ENCODE results near the gene STX5. TPM values are rescaled to one million over a fixed set of nuclear protein-coding genes. Genes with fewer than 3 reads are reported as not detected.
"Not testable (repeated sequence)": the region's sequence is repeated elsewhere in the genome, so short reads cannot be mapped to it uniquely, and the experiment has no call there.

The STX5 gene
- total RNA-seq, 1 donor from 2014 or later = 41.9 TPM

- intact Hi-C loops (cut with micrococcal nuclease) = loop anchor here (1.0 to 10.0 kb wide), 3 partner anchors 10 to 297 kb away; partner anchors contain the start of genes LBHD1 and UQCC3
- peak overlapping the region; percentile 57 for H3K27ac Mint-ChIP-seq
Observed at GRCh38 chr11:62851807-62852522, 20.1 kb upstream of the STX5 start.

GRCh38 chr11:62850911-62851806 lies 19.3 kb upstream of the STX5 start:
- no peaks in the 10 kb centered on the region for H3K9me3 Mint-ChIP-seq
- H3K4me1 Mint-ChIP-seq (ENCODE audit: low read depth) = peaks cover 23% of the 10 kb centered on the region
- no peaks in the 10 kb centered on the region for H3K27me3 Mint-ChIP-seq (ENCODE audit: low read depth)
- H3K4me3 Mint-ChIP-seq (ENCODE audit: low read depth) = peak overlapping the region; percentile 38
- H3K27ac Mint-ChIP-seq = peak overlapping the region; percentile 57
- DNase-seq (ENCODE audit: low spot score) = no peak
- peaks cover 47% of the 10 kb centered on the region for H3K36me3 Mint-ChIP-seq (ENCODE audit: low read depth)
- intact Hi-C loops (cut with micrococcal nuclease) = loop anchor here (1.0 to 10.0 kb wide), 3 partner anchors 9 to 296 kb away; partner anchors contain the start of genes LBHD1 and UQCC3

More at GRCh38 chr11:62851807-62852522, 20.1 kb upstream of the STX5 start:
- peak overlapping the region; percentile 38 for H3K4me3 Mint-ChIP-seq (ENCODE audit: low read depth)
- peaks cover 23% of the 10 kb centered on the region for H3K4me1 Mint-ChIP-seq (ENCODE audit: low read depth)
- H3K9me3 Mint-ChIP-seq = no peaks in the 10 kb centered on the region
- no peaks in the 10 kb centered on the region for H3K27me3 Mint-ChIP-seq (ENCODE audit: low read depth)
- no peak for DNase-seq (ENCODE audit: low spot score)
- peaks cover 47% of the 10 kb centered on the region for H3K36me3 Mint-ChIP-seq (ENCODE audit: low read depth)

GRCh38 chr11:62847767-62848314 lies 16.0 kb upstream of the STX5 start:
- Mint-ChIP-seq H3K4me3 (ENCODE audit: low read depth) (no peak overlapping the region), H3K27me3 (ENCODE audit: low read depth) (no peaks in the 10 kb centered on the region), H3K27ac (no peak overlapping the region), H3K36me3 (ENCODE audit: low read depth) (peaks cover 17% of the 10 kb centered on the region), H3K4me1 (ENCODE audit: low read depth) (peaks cover 9% of the 10 kb centered on the region), H3K9me3 (no peaks in the 10 kb centered on the region)
- intact Hi-C loops (cut with micrococcal nuclease) = no loop called here
- no peak for DNase-seq (ENCODE audit: low spot score)

GRCh38 chr11:62846177-62846576 lies 14.3 kb upstream of the STX5 start:
- H3K4me1 Mint-ChIP-seq (ENCODE audit: low read depth) = no peaks in the 10 kb centered on the region
- H3K4me3 Mint-ChIP-seq (ENCODE audit: low read depth) = no peak overlapping the region
- intact Hi-C loops (cut with micrococcal nuclease) = no loop called here
- H3K9me3 Mint-ChIP-seq = no peaks in the 10 kb centered on the region
- H3K36me3 Mint-ChIP-seq (ENCODE audit: low read depth) = peaks cover 3% of the 10 kb centered on the region
- H3K27ac Mint-ChIP-seq = no peak overlapping the region
- DNase-seq (ENCODE audit: low spot score) = no peak
- H3K27me3 Mint-ChIP-seq (ENCODE audit: low read depth) = no peaks in the 10 kb centered on the region

GRCh38 chr11:62844154-62844553 lies 12.3 kb upstream of the STX5 start:
- Mint-ChIP-seq H3K4me3 (ENCODE audit: low read depth) (no peak overlapping the region), H3K27ac (no peak overlapping the region), H3K4me1 (ENCODE audit: low read depth) (peaks cover 8% of the 10 kb centered on the region), H3K36me3 (ENCODE audit: low read depth) (peaks cover 5% of the 10 kb centered on the region), H3K27me3 (ENCODE audit: low read depth) (no peaks in the 10 kb centered on the region), H3K9me3 (no peaks in the 10 kb centered on the region)
- intact Hi-C loops (cut with micrococcal nuclease) = loop anchor here (5.0 kb wide), 1 partner anchor 242 kb away; the partner anchor contains the start of gene MTA2
- DNase-seq (ENCODE audit: low spot score) = no peak

- H3K36me3 Mint-ChIP-seq (ENCODE audit: low read depth) = peaks cover 7% of the 10 kb centered on the region
- DNase-seq (ENCODE audit: low spot score) = no peak
- peaks cover 10% of the 10 kb centered on the region for H3K4me1 Mint-ChIP-seq (ENCODE audit: low read depth)
- no peak overlapping the region for H3K27ac Mint-ChIP-seq
- intact Hi-C loops (cut with micrococcal nuclease) = loop anchor here (5.0 kb wide), 1 partner anchor 241 kb away; the partner anchor contains the start of gene MTA2
- H3K9me3 Mint-ChIP-seq = no peaks in the 10 kb centered on the region
- no peaks in the 10 kb centered on the region for H3K27me3 Mint-ChIP-seq (ENCODE audit: low read depth)
- H3K4me3 Mint-ChIP-seq (ENCODE audit: low read depth) = no peak overlapping the region
Observed at GRCh38 chr11:62843466-62843865, 11.6 kb upstream of the STX5 start.

GRCh38 chr11:62842891-62843290 lies 11.0 kb upstream of the STX5 start:
- not testable (repeated sequence) for H3K27me3 Mint-ChIP-seq (ENCODE audit: low read depth); H3K36me3 Mint-ChIP-seq (ENCODE audit: low read depth); H3K4me3 Mint-ChIP-seq (ENCODE audit: low read depth); H3K9me3 Mint-ChIP-seq; DNase-seq (ENCODE audit: low spot score); H3K27ac Mint-ChIP-seq; H3K4me1 Mint-ChIP-seq (ENCODE audit: low read depth)
- intact Hi-C loops (cut with micrococcal nuclease) = loop anchor here (1.0 to 5.0 kb wide), 2 partner anchors 8 to 241 kb away; partner anchors contain the start of gene MTA2

GRCh38 chr11:62842171-62842741 lies 10.4 kb upstream of the STX5 start:
- H3K9me3 Mint-ChIP-seq = no peaks in the 10 kb centered on the region
- H3K4me3 Mint-ChIP-seq (ENCODE audit: low read depth) = no peak overlapping the region
- H3K27me3 Mint-ChIP-seq (ENCODE audit: low read depth) = no peaks in the 10 kb centered on the region
- H3K4me1 Mint-ChIP-seq (ENCODE audit: low read depth) = peaks cover 14% of the 10 kb centered on the region
- intact Hi-C loops (cut with micrococcal nuclease) = loop anchor here (1.0 to 5.0 kb wide), 2 partner anchors 9 to 240 kb away; partner anchors contain the start of gene MTA2
- no peak for DNase-seq (ENCODE audit: low spot score)
- peaks cover 13% of the 10 kb centered on the region for H3K36me3 Mint-ChIP-seq (ENCODE audit: low read depth)
- H3K27ac Mint-ChIP-seq = no peak overlapping the region

- intact Hi-C loops (cut with micrococcal nuclease) = loop anchor here (1.0 to 5.0 kb wide), 4 partner anchors 10 to 239 kb away; partner anchors contain the start of gene MTA2
- peak; percentile 83 for DNase-seq (ENCODE audit: low spot score)
- no peaks in the 10 kb centered on the region for H3K27me3 Mint-ChIP-seq (ENCODE audit: low read depth)
- H3K4me3 Mint-ChIP-seq (ENCODE audit: low read depth) = no peak overlapping the region
- H3K27ac Mint-ChIP-seq = no peak overlapping the region
- no peaks in the 10 kb centered on the region for H3K9me3 Mint-ChIP-seq
- peaks cover 16% of the 10 kb centered on the region for H3K4me1 Mint-ChIP-seq (ENCODE audit: low read depth)
- peaks cover 15% of the 10 kb centered on the region for H3K36me3 Mint-ChIP-seq (ENCODE audit: low read depth)
Observed at GRCh38 chr11:62841361-62842170, 9.7 kb upstream of the STX5 start.

- H3K4me3 Mint-ChIP-seq (ENCODE audit: low read depth) = not testable (repeated sequence)
Observed at GRCh38 chr11:62840721-62841360, 9.0 kb upstream of the STX5 start.

More at GRCh38 chr11:62840721-62841360, 9.0 kb upstream of the STX5 start:
- DNase-seq (ENCODE audit: low spot score) = peak; percentile 81
- intact Hi-C loops (cut with micrococcal nuclease) = loop anchor here (1.0 to 5.0 kb wide), 4 partner anchors 15 to 239 kb away; partner anchors contain the start of genes HNRNPUL2 and MTA2
- H3K4me1 Mint-ChIP-seq (ENCODE audit: low read depth) = peaks cover 17% of the 10 kb centered on the region
- H3K27ac Mint-ChIP-seq; H3K9me3 Mint-ChIP-seq; H3K27me3 Mint-ChIP-seq (ENCODE audit: low read depth): not testable (repeated sequence)
- H3K36me3 Mint-ChIP-seq (ENCODE audit: low read depth) = peaks cover 21% of the 10 kb centered on the region

Measured in activated T-helper 2 cell treated with anti-CD3 and anti-CD28 coated beads, Interferon-gamma antibody, Interleukin-2, Interleukin-4, amounts not matched to agents 10 μg/mL and 5 μg/mL and 100 μg/mL, durations not matched to agents 14 hours and 24 hours and 36 hours (primary cell).